Peyer's patch (tissue), 4 donors: ENCODE results near the gene FAM24B.
"Not testable (repeated sequence)": the region's sequence is repeated elsewhere in the genome, so short reads cannot be mapped to it uniquely, and the experiment has no call there.

Source experiments
- POLR2A ChIP-seq, 2 donors: fragments of 450-650 bp; IDR thresholded peaks; one replicate each; pipeline ENCODE4 v1.5.1; 2017; ENCODE audit warnings: antibody characterized with exemption in 2 of 2, mild to moderate bottlenecking in 2 of 2, moderate library complexity in 2 of 2
- TF ChIP-seq, protein P1 (sequence below), 6 experiments: fragments of 450-650 bp in 4 of 6; fragments of 200-600 bp in 2 of 6; sonication (generic) in 1 of 6; IDR thresholded peaks; one replicate each; pipeline ENCODE4 v1.5.1; 2017 to 2019; ENCODE audit warnings: antibody characterized with exemption in 6 of 6, mild to moderate bottlenecking in 3 of 6, moderate library complexity in 1 of 6

DNA sequence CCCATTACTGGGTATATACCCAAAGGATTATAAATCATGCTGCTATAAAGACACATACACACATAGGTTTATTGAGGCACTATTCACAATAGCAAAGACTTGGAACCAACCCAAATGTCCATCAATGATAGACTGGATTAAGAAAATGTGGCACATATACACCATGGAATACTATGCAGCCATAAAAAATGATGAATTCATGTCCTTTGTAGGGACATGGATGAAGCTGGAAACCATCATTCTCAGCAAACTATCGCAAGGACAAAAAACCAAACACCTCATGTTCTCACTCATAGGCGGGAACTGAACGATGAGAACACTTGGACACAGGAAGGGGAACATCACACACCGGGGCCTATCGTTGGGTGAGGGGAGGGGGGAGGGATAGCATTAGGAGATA lies 21.3 kb downstream of the FAM24B start:
- TF ChIP-seq POLR2A (IDR thresholded peaks at IDR 0.05): not testable (repeated sequence)
- TF ChIP-seq, protein P1, sequence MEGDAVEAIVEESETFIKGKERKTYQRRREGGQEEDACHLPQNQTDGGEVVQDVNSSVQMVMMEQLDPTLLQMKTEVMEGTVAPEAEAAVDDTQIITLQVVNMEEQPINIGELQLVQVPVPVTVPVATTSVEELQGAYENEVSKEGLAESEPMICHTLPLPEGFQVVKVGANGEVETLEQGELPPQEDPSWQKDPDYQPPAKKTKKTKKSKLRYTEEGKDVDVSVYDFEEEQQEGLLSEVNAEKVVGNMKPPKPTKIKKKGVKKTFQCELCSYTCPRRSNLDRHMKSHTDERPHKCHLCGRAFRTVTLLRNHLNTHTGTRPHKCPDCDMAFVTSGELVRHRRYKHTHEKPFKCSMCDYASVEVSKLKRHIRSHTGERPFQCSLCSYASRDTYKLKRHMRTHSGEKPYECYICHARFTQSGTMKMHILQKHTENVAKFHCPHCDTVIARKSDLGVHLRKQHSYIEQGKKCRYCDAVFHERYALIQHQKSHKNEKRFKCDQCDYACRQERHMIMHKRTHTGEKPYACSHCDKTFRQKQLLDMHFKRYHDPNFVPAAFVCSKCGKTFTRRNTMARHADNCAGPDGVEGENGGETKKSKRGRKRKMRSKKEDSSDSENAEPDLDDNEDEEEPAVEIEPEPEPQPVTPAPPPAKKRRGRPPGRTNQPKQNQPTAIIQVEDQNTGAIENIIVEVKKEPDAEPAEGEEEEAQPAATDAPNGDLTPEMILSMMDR (IDR thresholded peaks at IDR 0.05): not testable (repeated sequence)
